NK-92 treated with Interleukin-12 subunit alpha and Interleukin-12 subunit beta, amount 100 ng/mL, for 24 hours (cell line): Measurements from ENCODE around the gene ATG2B.
"Not testable (repeated sequence)": the region's sequence is repeated elsewhere in the genome, so short reads cannot be mapped to it uniquely, and the experiment has no call there.

Experiments
- DNase-seq: peaks from one replicate; lab custom pipeline; 2025; lab: John Stamatoyannopoulos, UW

Gene ATG2B

DNA sequence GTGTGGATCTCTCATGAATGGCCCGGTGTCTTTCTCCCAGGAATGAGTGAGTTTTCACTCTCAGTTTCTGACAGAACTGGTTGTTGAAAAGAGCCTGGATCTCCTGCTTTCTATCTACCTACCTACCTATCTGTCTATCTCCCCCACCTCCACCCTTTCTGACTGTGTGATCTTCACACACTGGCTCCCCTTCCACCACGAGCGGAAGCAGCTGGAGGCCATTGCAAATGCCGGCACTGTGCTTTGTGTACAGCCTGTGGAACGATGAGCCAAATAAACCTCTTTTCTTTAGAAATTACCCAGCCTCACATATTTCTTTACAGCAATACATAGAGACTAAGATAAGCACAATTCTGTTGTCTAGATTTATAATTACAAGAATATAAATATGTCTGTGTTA, 7.4 kb upstream of the ATG2B start:
- no peak for DNase-seq

DNA sequence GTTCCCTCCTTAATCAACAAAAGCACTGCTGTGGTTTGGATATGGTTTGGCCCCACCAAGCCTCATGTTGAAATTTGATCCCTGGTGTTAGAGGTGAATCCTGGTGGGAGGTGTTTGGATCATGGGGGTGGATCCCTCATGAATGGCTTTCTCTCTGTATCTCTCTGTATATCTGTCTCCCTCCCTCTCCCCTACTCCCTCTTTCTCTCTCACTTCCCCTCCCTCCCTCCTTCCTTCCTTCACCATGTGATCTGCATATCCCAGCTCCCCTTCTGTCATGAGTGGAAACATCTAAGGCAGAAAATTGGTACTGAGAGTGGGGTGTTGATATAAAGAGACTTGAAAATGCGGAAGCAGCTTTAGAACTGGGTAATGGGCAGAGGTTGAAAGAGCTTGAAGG, 5.4 kb upstream of the ATG2B start:
- DNase-seq: no peak

DNA sequence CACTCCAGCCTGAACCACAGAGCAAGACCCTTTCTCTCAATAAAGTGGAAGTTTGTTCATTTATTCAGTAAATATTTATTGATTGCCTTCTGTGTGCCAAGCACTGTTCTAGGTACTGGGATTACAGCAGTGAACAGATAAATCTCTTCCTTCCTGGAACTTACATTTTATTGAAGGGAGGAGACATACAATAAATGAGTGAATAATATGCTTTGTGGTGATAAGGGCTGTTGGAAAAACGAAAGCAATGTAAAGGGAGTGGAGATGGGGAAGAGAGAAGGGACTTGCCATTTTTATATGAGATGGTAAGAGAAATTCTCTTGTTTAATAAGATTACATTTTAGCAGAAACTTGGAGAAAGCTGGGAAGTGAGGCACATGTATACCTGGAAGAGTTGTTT, 1.8 kb upstream of the ATG2B start:
- DNase-seq: no peak

DNA sequence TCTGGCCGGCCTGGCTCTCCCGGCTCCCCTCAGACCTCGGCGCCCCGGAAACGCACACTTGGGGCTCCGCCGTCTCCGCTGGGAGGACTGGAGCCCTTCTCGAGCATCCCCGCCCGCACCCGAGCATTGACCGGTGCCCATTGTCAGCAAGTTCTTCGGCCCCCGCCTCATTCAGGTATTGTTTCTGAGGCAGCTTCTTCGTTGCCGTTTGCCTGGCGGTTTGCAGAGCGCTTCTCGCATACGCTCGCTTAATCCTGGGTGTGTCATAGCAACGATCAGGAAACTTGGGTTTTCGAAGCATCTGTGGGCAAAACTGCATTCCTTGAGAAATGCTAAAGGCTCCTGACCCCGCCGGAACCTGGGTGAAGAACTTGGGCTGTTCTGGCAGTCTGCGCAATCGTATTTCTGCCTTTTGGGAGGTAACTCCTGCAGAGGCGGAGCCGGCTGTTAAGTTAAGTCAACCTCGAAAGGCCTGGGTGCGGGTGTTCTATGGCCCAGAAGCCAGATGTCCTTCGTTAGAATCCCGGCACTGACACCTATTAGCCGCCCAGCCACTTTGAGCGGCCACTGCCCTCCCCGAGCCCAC, 703 bp upstream of the ATG2B start:
- no peak for DNase-seq

DNA sequence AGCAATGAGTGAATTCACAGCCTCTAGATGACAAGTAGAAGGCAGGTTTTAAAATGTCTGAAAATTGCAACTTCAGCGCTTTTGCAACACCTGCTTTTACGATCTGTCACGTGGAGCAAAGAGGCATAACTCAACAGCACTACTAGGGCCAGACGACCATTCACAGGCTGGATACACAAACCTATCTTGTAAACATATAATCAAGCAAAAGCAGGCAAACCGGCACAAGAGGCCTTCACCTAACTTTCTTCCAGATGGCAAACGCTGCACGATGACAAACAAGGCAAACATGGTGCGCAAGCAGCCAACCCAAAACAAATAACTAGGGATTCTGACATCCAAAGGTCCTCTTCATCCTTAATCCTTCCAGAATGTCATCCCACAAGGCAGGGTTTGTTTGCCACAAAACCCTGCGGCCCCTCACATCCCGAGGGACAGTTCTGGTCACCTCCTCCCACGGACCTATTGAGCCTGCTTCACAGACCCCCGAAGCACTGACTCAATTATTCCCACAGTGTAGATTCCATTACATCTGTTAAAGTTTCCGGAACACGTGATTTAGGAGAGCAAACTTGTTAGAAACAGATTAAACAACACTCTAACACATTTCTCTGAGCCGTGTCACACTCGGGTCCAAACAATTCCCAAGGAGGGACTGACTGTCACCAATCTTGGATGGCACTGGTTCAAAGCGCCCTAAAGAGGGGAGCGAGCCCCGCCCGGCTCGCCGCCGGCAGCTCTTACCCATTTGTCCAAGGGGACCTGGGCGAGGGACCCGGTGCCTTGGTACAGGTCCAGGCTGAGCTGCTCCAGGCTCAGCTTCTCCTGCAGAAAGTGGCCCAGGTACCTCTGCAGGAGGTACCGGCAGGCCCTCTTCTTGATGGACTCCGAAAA, 823 bp downstream of the ATG2B start:
- DNase-seq: no peak

DNA sequence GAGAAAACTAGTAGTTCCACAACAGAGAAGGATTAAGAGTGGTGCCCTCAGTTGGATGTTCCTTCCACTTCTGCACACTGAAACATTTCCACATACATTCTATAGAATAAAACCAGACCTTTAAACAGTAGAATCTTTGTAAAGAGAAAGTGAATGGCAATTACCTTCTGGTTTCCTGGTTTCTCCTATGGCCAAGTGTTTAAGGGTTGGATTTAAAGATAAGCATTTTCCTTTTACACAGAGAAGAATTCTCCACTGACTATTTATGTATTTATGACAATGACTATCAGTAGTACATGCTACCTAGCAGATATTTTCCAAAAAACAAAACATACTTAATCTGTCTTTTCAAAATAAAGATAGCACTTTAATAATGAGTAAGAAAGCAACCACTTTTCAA, 3.2 kb downstream of the ATG2B start:
- no peak for DNase-seq

DNA sequence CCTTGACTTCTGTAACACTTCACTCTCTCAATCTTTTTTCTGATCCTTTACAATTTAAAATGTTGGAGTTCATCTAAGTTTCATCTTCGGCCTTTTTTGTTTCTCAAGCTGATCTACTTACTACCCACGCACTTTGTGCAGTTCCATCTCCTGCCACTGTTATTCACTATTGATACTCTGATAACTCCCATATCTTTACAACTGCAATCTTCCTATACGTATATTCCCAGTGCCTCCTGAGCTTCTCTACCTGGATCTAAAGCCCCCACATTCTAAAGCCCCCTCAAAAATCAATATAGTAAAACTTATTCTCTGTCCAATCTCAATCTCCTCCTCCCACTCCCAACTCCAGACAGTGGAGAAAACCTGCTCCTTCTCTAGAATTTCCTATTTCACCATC, 5.9 kb downstream of the ATG2B start:
- no peak for DNase-seq

DNA sequence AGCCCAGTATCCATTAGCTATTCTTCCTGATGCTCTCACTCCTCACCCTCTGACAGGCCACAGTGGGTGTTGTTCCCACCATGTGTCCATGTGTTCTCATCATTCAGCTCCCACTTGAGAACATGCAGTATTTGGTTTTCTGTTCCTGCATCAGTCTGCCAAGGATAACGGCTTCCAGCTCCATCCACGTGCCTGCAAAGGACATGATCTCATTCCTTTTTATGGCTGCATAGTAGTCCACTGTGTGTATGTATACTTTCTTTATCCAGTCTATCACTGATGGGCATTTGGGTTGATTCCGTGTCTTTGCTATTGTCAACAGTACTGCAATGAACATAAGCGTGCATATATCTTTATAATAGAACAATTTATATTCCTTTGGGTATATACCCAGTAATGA, 8.9 kb downstream of the ATG2B start:
- DNase-seq: no peak

DNA sequence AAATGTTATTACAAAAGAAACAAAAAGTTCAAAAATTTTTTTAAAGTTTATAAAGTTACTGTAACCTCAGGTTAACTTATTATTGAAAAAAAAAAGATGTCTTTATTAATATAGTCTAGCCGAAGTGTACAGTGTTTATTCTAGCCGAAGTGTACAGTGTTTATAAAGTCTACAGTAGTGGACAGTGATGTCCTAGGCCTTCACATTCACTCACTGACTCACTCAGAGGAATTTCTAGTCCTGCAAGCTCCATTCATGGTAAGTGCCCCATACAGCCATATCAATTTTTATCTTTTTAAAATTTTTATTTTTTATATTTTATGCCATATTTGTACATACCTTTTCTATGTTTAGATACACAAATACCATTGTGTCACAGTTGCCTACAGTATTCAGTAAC, 10.4 kb downstream of the ATG2B start:
- DNase-seq: no peak

DNA sequence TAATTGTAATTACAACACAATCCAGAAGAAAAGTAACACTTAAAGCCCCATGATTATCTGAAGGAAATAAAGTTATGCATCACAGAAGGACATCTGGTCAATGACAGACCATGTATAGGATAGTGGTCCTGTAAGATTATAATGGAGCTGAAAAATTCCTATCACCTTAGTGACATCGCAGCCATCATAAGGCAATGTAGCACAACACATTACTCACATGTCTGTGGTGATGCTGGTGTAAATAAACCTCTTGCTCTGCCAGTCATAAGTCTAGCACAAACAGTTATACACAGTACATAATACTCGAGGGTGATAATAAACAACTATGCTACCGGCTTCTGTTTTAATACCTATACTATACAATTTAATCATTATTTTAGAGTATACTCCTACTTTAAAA, 11.2 kb downstream of the ATG2B start:
- DNase-seq: no peak

DNA sequence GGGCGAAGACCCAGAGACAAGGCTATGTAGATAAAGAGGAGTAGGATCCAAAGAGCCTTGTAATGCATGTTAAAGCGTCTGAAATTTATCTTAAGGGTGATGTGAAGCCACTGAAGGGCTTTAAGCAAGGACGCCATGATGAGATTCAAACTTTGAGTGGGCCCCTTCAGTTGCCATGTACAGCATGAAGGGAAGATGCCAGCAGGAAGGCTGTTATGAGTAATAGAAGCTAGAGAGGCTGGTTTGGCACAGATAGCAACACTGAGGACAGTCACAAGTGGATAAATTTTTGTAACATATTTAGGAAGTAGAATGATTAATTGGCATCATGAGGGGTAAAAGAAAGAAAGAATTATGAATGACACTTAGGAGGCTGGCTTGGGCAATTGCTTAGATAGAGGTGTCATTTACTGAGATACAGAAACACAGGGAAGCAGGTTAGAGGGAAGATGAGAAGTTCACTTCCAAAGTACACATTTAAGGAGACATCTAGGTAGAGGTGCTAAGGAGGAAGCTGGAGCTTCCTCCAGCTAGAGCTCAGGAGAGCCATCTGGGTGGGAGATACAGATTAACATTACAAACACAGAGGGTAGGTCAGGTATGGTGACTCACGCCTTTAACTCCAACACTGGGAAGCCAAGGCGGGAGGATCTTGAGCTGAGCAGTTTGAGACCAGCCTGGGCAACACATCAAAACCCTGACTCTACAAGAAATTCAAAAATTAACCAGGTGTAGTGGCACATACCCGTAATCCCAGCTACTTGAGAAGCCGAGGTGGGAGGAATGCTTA, 13.7 kb downstream of the ATG2B start:
- no peak for DNase-seq

DNA sequence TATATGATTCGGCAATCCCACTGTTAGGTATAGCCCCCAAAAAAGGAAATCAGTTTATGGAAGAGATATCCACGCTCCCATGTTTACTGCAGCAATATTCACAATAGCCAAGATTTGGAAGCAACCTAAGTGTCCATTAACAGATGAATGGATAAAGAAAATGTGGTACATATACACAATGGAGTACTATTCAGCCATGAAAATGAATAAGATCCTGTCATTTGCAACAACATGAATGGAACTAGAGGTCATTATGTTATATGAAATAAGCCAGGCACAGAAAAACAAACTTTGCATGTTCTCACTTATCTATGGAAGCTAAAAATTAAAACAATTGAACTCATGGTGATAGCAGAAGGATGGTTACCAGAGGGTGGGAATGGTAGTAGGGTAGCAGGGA, 15.2 kb downstream of the ATG2B start:
- not testable (repeated sequence) for DNase-seq

DNA sequence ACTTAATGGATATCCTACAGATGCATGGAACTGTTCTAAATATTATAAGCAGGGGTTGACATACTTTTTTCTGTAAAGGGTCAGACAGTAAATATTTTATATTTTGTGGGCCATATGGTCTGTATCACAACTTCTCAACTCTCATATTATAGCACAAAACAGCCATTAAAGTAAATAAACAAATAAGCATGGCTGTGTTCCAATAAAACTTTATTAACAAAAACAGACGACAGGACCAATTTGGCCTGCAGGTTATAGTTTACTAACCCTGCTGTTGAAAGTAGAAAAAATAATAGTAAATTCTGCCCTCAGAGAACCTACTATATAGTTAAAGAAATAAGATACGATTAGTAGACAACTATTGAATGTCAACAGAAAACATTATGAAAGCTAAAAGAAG, 17.5 kb downstream of the ATG2B start:
- no peak for DNase-seq

DNA sequence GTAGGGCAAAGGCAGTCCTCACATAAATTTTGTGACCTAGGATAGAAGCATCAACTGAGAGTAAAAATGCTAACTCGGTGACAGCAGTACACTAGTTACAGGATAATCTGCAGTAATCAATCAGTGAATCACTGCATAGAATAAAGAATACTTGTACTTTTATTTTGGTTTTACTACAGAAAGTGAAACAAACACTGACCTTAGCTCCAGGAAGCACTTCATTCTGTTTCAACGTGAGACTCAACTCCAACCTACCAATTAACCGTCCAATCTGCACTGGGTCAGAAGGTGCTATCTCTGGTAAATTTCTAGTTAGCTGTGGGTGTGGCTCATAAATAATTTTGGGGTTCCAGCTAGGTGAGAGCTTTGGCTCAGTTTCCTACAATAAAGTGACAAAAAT, 21.8 kb downstream of the ATG2B start:
- no peak for DNase-seq

DNA sequence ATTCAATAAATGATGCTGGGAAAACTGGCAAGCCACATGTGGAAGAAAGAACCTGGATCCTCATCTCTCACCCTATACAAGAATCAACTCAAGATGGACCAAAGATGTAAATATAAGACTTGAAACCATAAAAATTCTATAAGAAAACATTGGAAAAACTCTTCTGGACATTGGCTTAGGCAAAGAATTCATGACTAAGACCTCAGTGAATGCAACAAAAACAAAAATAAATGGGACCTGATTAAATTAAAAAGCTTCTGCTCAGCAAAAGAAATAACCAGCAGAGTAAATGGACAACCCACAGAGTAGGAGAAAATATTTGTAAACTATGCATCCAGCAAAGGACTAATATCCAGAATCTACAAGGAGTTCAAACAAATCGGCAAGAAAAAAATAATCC, 24.6 kb downstream of the ATG2B start:
- DNase-seq: no peak

DNA sequence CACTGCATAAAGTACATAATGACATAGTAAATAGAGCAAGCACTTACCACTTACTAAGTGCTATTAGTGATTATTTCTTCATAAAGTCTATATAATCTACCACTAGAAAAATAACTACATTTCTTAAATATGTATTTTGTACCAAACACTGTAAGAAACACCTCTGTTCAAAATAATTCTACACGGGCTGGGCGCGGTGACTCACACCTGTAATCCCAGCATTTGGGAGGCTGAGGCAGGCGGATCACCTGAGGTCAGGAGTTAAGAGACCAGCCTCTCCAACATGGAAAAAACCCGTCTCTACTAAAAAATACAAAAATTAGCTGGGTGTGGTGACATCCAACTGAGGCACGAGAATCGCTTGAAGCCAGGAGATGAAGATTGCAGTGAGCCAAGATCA, 38.9 kb downstream of the ATG2B start:
- no peak for DNase-seq

DNA sequence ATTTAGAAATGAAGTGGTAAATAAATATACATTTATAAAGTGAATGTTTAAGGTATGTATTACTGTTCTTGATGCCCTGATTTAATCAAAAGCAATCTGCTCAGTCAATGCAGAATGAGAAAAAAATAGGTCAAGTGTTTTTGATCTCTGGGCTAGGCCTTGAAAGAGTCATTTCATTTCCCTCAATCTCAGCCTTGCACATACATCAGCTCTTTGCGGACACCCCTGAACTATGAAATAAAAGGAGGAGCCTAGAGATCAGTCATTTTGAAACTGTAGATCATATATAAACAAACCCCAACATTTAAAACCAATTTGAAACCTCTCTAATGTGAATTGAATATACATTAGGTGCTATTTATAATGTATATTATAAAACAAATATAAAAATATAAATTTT, 42.5 kb downstream of the ATG2B start:
- no peak for DNase-seq

DNA sequence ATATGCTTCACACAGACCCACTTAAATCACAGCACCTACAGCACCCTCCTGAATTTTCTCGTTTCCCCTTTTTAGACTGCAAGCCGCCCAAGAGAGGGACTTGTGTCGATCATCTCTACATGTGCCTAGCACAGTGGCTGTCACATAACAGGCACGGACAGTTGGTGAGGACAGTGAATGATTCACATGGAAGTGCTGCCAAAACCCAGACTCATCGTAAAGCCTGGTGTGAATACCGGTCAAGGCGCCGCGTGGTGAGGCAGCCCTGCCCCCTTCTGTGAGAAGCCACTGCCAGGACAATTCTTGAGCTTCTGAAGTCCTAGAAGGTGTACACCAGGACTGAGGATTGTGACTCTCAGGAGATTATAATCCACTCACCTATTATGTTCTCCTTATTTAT, 44.3 kb downstream of the ATG2B start:
- DNase-seq: no peak

DNA sequence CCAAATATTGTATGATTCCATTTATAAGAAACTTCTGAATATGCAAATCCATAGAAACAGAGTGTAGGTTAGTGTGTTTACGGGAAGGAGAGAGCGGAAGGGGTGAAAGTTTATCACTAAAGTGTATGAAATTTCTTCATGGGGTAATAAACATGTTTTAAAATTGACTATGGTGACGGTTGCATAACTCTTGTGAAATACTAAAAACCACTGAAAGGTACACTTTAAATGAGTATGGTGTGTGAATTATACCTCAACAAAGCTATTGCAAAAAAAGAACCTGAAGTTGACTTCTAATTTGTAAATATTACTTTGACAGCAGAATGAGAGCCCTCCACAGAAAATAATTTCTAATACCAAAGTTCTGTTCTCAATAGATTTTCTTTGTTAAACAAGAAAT, 47.1 kb downstream of the ATG2B start:
- DNase-seq: no peak

DNA sequence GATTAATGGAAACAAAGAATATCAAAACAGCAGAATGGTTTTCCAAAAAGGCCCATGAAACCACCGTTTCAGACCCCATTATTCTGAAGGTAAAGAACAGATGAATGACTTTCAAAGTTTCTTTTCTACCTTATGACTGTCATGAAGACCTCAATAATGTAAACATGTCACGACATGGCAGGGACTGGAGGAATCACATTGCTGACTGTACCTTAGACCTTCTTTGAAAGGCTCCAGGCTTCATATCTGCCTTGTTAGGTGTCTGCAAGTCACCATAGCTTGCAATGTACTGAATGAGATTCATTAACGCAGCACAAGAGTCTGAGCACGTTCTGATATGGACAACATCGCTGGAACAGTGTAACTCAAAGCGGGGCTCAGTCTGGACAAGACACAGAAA, 52.2 kb downstream of the ATG2B start:
- DNase-seq: no peak

DNA sequence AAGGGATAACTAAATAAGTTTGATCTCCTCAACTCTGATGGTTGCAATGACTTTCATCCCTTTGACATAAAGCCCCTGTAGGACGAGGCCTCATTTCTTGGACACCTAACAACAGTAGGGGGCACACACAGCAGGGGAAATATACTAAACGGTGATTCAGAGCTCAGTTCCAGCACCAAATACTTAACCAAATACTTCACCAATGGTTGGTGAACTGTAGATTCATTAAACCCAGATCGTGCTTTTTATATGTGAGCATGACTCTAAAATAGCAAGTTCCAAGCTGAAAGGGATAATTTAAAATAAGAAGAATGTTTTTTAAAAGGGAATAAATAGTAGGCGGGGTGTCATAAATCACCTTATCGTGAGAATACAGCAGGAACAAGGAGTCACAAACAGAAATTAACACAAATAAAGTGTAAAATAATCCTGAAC, 53.2 kb downstream of the ATG2B start:
- no peak for DNase-seq

DNA sequence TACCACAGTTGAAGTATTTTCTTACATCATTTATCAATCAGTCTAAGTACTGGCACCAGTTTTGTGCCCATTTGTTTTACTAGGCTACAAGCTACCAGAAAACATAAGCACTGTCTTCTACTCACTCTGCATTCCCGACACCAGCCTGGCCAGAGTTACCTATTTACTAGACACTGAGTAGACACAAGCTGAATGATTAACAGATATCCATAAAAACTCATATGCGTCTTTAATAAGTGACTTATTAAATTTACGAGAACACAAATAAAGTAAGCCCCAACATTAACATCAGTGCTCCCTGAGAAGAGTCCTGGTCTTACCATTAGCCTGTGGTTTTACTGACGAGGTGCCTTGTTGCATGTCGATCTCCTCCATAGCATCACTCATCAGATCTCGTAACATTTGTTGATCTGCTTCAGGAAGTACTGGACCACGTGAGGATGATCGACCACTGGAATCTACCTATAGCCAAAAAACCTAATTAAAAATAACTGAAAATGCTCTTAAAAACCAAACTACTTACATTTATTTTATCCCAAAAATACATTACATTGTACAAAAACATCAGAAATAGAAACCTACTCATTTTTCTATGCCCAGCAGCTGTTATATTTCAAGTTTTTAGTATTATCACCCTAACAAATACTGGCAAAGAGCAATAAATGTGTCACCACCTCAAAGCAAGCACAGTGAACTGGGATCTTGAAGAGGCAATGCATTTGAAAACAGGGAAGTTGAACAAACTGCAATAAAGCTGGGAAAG, 53.8 kb downstream of the ATG2B start:
- no peak for DNase-seq
